HL-60 (cell line): ENCODE results near the gene CAMSAP2.
A peak's percentile ranks its signal among the peaks of the same experiment; 100 is the strongest.

Experiments used
- DNase-seq, 2 experiments: peaks; one replicate each; pipeline ENCODE4 v3.0.0-alpha.2; 2010 to 2020; ENCODE audit warnings: low read depth in 1 of 2, low spot score in 1 of 2
- H3K27ac ChIP-seq: fragments of 250-450 bp; sonication (Bioruptor Pico); replicated peaks from 2 replicates; pipeline ENCODE4 v1.5.1; 2020; ENCODE audit warnings: mild to moderate bottlenecking, moderate library complexity
- H3K27me3 ChIP-seq: fragments of 250-450 bp; sonication (Bioruptor Pico); 2 replicates; pipeline ENCODE4 v1.5.1; 2021; ENCODE audit warnings: mild to moderate bottlenecking, moderate library complexity; ENCODE audit not compliant: insufficient read depth, poor library complexity, severe bottlenecking
- H3K4me3 ChIP-seq: replicated peaks from 2 replicates; pipeline ENCODE4 v1.5.1; 2011; ENCODE audit warnings: mild to moderate bottlenecking, control low read depth, low read length; ENCODE audit not compliant: insufficient read depth
- CTCF ChIP-seq: IDR thresholded peaks from one replicate; pipeline ENCODE4 v1.5.1; 2011; ENCODE audit warnings: low read length, control low read depth, inconsistent platforms; ENCODE audit not compliant: insufficient read depth
- GABPA ChIP-seq: IDR thresholded peaks from 2 replicates; pipeline ENCODE4 v1.6.1; 2012; ENCODE audit warnings: low read depth
- POLR2AphosphoS5 ChIP-seq: IDR thresholded peaks from 2 replicates; pipeline ENCODE4 v1.6.1; 2012; ENCODE audit warnings: low read depth
- REST ChIP-seq: IDR thresholded peaks from 2 replicates; pipeline ENCODE4 v1.6.1; 2012; ENCODE audit warnings: low read depth; ENCODE audit not compliant: insufficient replicate concordance
- SPI1 ChIP-seq: IDR thresholded peaks from 2 replicates; pipeline ENCODE4 v1.6.1; 2012; ENCODE audit warnings: low read depth, mild to moderate bottlenecking, borderline replicate concordance

CAMSAP2 gene

GRCh38 chr1:200739702-200740570, 1.2 kb downstream of the CAMSAP2 start:
- DNase-seq = no peak
- H3K27ac ChIP-seq = no peak overlapping the region

GRCh38 chr1:200740571-200741208, 2.0 kb downstream of the CAMSAP2 start:
- DNase-seq = no peak

More at GRCh38 chr1:200739702-200740570, 1.2 kb downstream of the CAMSAP2 start:
- peak overlapping the region; percentile 81 for H3K4me3 ChIP-seq
- TF ChIP-seq POLR2AphosphoS5 (no peak), GABPA (no peak), REST (no peak), CTCF (no peak), SPI1 (no peak)
- H3K27me3 ChIP-seq = peaks cover 39% of the 10 kb centered on the region

More at GRCh38 chr1:200740571-200741208, 2.0 kb downstream of the CAMSAP2 start:
- H3K27me3 ChIP-seq = peaks cover 39% of the 10 kb centered on the region
- no peak overlapping the region for H3K4me3 ChIP-seq
- no peak for TF ChIP-seq GABPA
- no peak for TF ChIP-seq REST
- no peak for TF ChIP-seq SPI1
- no peak for TF ChIP-seq POLR2AphosphoS5
- TF ChIP-seq CTCF = no peak
- no peak overlapping the region for H3K27ac ChIP-seq
